NCI-H69 (cell line): ENCODE results near the gene SMTNL1.

Experiments used
- DNase-seq: peaks from one replicate; lab custom pipeline; 2025; lab: John Stamatoyannopoulos, UW

SMTNL1 gene

DNA sequence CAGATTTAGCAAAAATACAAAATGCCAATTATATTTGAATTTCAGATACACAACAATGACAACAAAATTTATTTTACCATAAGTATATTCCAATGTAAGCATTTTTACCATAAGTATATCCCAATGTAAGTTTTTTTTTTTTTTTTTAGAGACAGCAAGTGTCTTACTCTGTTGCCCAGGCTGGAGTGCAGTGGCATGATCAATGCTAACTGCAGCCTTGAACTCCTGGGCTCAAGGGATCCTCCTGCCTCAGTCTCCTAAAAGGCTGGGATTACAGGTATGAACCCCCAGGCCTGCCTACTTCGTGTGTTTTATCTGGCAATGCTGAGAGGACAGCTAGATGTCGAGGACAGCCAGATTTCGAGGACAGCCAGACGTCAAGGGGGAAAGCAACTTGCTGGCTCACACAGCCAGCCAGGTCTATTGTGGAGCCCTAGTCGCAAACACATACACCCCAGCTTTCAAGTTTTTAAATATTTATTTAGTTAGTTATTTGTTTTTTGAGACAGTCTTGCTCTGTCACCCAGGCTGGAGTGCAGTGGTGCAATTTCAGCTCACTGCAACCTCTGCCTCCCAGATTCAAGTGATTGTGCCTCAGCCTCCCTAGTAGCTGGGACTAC is 59.0 kb downstream of the SMTNL1 start:
- DNase-seq, result no peak

DNA sequence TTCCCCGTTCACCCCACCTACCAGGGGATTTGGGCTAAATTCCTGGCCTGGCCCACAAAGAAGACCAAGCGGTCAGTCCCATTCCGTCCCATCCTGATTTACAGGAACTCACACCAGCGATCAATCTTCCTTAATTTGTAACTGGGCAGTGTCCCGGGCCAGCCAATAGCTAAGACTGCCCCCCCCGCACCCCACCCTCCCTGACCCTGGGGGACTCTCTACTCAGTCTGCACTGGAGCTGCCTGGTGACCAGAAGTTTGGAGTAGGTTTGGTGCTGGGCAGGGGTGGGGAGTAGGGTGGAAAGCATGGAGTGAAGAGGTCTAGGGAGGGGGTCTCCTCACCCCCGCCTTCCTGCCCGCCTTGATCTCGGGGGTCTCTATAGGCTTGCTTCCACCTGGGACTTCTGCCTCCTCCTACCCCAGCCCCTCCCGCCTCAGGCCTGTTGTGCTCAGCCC is 60.1 kb downstream of the SMTNL1 start, which contains the start of gene SERPING1:
Gene SERPING1, plus strand, starts transcription at position 225 of the 455 bp plus-strand sequence. CDS start 586 bp downstream, outside the sequence.
- DNase-seq, result no peak

DNA sequence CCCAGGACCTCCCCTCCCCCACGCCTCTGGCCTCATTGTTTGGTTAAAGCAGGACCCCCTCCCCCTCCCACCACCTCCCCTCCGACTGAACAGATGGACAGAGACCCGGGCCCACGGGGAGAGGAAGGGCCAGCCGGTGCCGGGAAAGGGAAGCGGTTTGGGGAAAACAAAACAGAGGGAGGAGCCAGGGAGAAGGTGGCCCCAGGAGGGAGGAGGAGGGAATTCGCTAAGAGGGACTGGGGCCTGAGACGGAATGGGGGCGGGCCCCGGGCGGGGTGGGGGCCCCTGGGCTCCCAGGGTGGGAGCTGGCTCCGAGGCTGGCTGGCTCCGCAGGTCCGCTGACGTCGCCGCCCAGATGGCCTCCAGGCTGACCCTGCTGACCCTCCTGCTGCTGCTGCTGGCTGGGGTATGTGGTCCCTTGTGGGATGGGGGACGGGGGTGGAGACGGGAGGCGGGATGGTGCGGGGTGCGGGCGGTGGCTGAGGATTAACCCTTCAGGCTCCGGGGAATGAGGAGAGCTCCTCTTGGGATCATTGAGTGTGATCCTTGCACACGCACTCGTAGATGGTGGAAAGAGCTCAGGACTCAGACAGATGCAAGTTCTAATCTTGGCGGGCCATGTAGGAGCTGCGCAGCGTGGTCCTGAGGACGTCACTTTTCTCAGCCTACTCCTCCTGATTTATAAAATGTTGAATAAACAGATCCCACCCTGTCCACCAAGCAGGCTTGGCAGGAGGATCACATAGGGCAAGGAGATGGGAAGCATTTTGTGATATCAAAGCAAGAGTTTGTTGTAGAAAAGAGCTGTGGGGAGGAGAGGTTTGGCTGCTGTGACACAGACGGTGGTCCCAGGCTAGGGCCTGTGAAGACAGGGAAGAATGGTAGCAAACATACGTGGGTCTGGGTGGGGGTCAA is 60.8 kb downstream of the SMTNL1 start:
- peak; percentile 57 for DNase-seq

DNA sequence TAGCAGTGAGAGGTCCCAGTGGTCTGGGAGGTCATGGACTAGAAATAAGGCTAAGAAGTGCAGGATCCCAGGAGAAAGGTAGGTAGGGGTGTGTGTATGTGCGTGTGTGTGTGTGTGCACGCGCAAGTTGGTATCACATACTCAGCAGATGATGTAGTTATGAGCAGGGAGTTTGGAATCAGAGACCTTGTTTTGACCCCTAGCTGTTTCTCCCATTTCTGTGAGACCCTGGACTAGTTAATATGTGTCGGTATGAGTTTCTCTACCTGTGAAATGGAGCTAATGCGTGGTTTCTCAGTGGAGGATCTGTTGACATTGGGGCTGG is 61.4 kb downstream of the SMTNL1 start:
- no peak for DNase-seq

DNA sequence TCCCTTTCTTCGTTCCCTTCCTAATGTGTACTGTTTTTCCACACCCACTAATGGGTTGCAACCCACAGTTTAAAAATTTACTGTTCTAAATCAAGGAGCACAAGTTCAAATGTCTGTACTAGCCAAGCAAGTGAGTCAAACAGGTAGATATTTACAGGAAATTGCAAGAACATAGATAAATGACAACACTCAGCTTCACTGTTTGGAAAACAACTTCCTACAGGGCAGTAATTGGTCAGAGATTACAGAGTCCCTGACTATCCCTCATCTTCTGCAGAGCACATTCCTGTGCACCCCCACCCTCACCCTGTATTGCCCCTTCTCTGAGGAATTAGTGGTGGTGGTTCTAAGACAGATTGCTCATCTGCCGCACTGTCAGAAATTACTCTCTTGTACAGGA is 62.0 kb downstream of the SMTNL1 start:
- no peak for DNase-seq
